ENCODE data around the gene AP3B2.
"Not testable (repeated sequence)": the region's sequence is repeated elsewhere in the genome, so short reads cannot be mapped to it uniquely, and the experiment has no call there.

GRCh38 chr15:82705856-82706255 is 3.8 kb downstream of the AP3B2 start:
- TF ChIP-seq CTCF, POLR2A, POLR2AphosphoS5 (IDR thresholded peaks at IDR 0.05): not testable (repeated sequence)
